ENCODE results near the gene PNPLA5. TPM values are rescaled to one million over a fixed set of nuclear protein-coding genes. Genes with fewer than 3 reads are reported as not detected.

The PNPLA5 gene
- total RNA-seq, 1 donor from 2014 or later: not detected

GRCh38 chr22:43901976-43902643 lies 10.3 kb upstream of the PNPLA5 start:
- DNase-seq (ENCODE audit: low spot score): no peak

- no peak for DNase-seq (ENCODE audit: low spot score)
Measured at GRCh38 chr22:43900206-43900605, 8.4 kb upstream of the PNPLA5 start.

- no peak for DNase-seq (ENCODE audit: low spot score)
Measured at GRCh38 chr22:43897751-43898261, 6.0 kb upstream of the PNPLA5 start.

- DNase-seq (ENCODE audit: low spot score): no peak
Measured at GRCh38 chr22:43895986-43896645, 4.3 kb upstream of the PNPLA5 start.

GRCh38 chr22:43894122-43894521 lies 2.3 kb upstream of the PNPLA5 start:
- no peak for DNase-seq (ENCODE audit: low spot score)

- no peak for DNase-seq (ENCODE audit: low spot score)
Measured at GRCh38 chr22:43893266-43893665, 1.5 kb upstream of the PNPLA5 start.

GRCh38 chr22:43892183-43892894 lies 526 bp upstream of the PNPLA5 start:
- DNase-seq (ENCODE audit: low spot score): no peak

GRCh38 chr22:43890901-43891331 lies 897 bp downstream of the PNPLA5 start:
- no peak for DNase-seq (ENCODE audit: low spot score)

GRCh38 chr22:43889860-43890253 lies 2.0 kb downstream of the PNPLA5 start:
- DNase-seq (ENCODE audit: low spot score): no peak

- no peak for DNase-seq (ENCODE audit: low spot score)
Measured at GRCh38 chr22:43889201-43889859, 2.5 kb downstream of the PNPLA5 start.

- DNase-seq (ENCODE audit: low spot score): no peak
Measured at GRCh38 chr22:43888740-43889139, 3.1 kb downstream of the PNPLA5 start.

GRCh38 chr22:43887391-43887790 lies 4.4 kb downstream of the PNPLA5 start:
- no peak for DNase-seq (ENCODE audit: low spot score)

GRCh38 chr22:43886231-43886630 lies 5.6 kb downstream of the PNPLA5 start:
- DNase-seq (ENCODE audit: low spot score): no peak

- DNase-seq (ENCODE audit: low spot score): no peak
Measured at GRCh38 chr22:43885786-43886185, 6.0 kb downstream of the PNPLA5 start.

- DNase-seq (ENCODE audit: low spot score): no peak
Measured at GRCh38 chr22:43885319-43885671, 6.5 kb downstream of the PNPLA5 start.

- no peak for DNase-seq (ENCODE audit: low spot score)
Measured at GRCh38 chr22:43884600-43885318, 7.1 kb downstream of the PNPLA5 start.

- DNase-seq (ENCODE audit: low spot score): no peak
Measured at GRCh38 chr22:43883719-43884415, 7.9 kb downstream of the PNPLA5 start.

GRCh38 chr22:43883012-43883661 lies 8.7 kb downstream of the PNPLA5 start:
- no peak for DNase-seq (ENCODE audit: low spot score)

- DNase-seq (ENCODE audit: low spot score): peak; percentile 84
Measured at GRCh38 chr22:43882122-43882767, 9.6 kb downstream of the PNPLA5 start.

Data from mesenteric fat pad (tissue), 1 donor.